Natural killer cell treated with Interleukin-12 subunit alpha and Interleukin-12 subunit beta and Interleukin-15 and Interleukin-18, amount 100 ng/mL, for 72 hours (primary cell): ENCODE data around the gene ICA1. TPM values are rescaled to one million over a fixed set of nuclear protein-coding genes. Genes with fewer than 3 reads are reported as not detected.

Experiments
- ATAC-seq, 2 donors: fragments of 150-1000 bp; cut with Tn5 transposase in 1 of 2; sonication (Bioruptor Pico), chemical (Tn5 transposase) in 1 of 2; 2 replicates each; pipeline ENCODE4 v1.10.0; 2021
- DNase-seq: peaks from one replicate; pipeline ENCODE4 v3.0.0; 2022; ENCODE audit warnings: low spot score
- H3K27ac Mint-ChIP-seq, 2 donors: 1 replicate in 1 of 2; 2 replicates in 1 of 2; pipeline ENCODE4 v1.8.0; 2022; ENCODE audit warnings: mixed read lengths in 2 of 2, mild to moderate bottlenecking in 1 of 2, moderate library complexity in 1 of 2
- H3K27me3 Mint-ChIP-seq, 2 donors: 1 replicate in 1 of 2; 2 replicates in 1 of 2; pipeline ENCODE4 v1.8.0; 2022; ENCODE audit warnings: mixed read lengths in 2 of 2
- H3K36me3 Mint-ChIP-seq: one replicate; pipeline ENCODE4 v1.8.0; 2022; ENCODE audit warnings: mixed read lengths
- H3K4me1 Mint-ChIP-seq, 2 donors: 1 replicate in 1 of 2; 2 replicates in 1 of 2; pipeline ENCODE4 v1.8.0; 2022; ENCODE audit warnings: low read depth in 2 of 2, mixed read lengths in 2 of 2, mild to moderate bottlenecking in 1 of 2
- H3K4me3 Mint-ChIP-seq: one replicate; pipeline ENCODE4 v1.8.0; 2022; ENCODE audit warnings: mixed read lengths
- H3K9me3 Mint-ChIP-seq: 2 replicates; pipeline ENCODE4 v1.8.0; 2022; ENCODE audit warnings: mixed read lengths
- total RNA-seq, 2 donors: library from RNA; stranded (reverse); gene quantifications; one replicate each; pipeline ENCODE4 v1.2.3, GENCODE V29; 2022

Gene ICA1
- total RNA-seq, 2 donors from 2014 or later, result 0.31 to 0.45 TPM

GRCh38 chr7:8129318-8129659, 132.7 kb downstream of the ICA1 start:
- peak overlapping the region; percentile 76 for H3K4me3 Mint-ChIP-seq
- H3K27ac Mint-ChIP-seq, result peak overlapping the region; percentile 49 to 74
- H3K9me3 Mint-ChIP-seq, result no peaks in the 10 kb centered on the region
- ATAC-seq (no peak), DNase-seq (no peak)
- no peaks in the 10 kb centered on the region for H3K27me3 Mint-ChIP-seq
- H3K4me1 Mint-ChIP-seq, result peaks cover 81 to 84% of the 10 kb centered on the region in 2 donors
- H3K36me3 Mint-ChIP-seq, result peaks cover 4% of the 10 kb centered on the region

- peak overlapping the region; percentile 76 for H3K4me3 Mint-ChIP-seq
- H3K27ac Mint-ChIP-seq, result peak overlapping the region; percentile 49 to 74
These were observed 133.3 kb downstream of the ICA1 start for GRCh38 chr7:8128449-8129317.

GRCh38 chr7:8126601-8127167, 135.3 kb downstream of the ICA1 start:
- Mint-ChIP-seq H3K4me1 (peaks cover 67 to 68% of the 10 kb centered on the region in 2 donors), H3K27me3 (no peaks in the 10 kb centered on the region), H3K36me3 (peaks cover 4% of the 10 kb centered on the region), H3K4me3 (peak overlapping the region; percentile 87), H3K9me3 (no peaks in the 10 kb centered on the region), H3K27ac (peak overlapping the region; percentile 93 to 95)
- ATAC-seq (no peak), DNase-seq (no peak)

More at GRCh38 chr7:8128449-8129317, 133.3 kb downstream of the ICA1 start:
- Mint-ChIP-seq H3K27me3 (no peaks in the 10 kb centered on the region), H3K9me3 (no peaks in the 10 kb centered on the region), H3K36me3 (peaks cover 4% of the 10 kb centered on the region), H3K4me1 (peaks cover 78 to 80% of the 10 kb centered on the region in 2 donors)
- ATAC-seq (no peak), DNase-seq (no peak)

GRCh38 chr7:8125680-8126444, 136.1 kb downstream of the ICA1 start:
- peaks cover 65 to 68% of the 10 kb centered on the region in 2 donors for H3K4me1 Mint-ChIP-seq
- H3K9me3 Mint-ChIP-seq, result no peaks in the 10 kb centered on the region
- DNase-seq, result peak; percentile 89
- ATAC-seq, result peak; percentile 95 to 96
- peak overlapping the region; percentile 93 to 95 for H3K27ac Mint-ChIP-seq
- peak overlapping the region; percentile 87 for H3K4me3 Mint-ChIP-seq
- no peaks in the 10 kb centered on the region for H3K27me3 Mint-ChIP-seq
- H3K36me3 Mint-ChIP-seq, result peaks cover 4% of the 10 kb centered on the region

- DNase-seq (no peak), ATAC-seq (no peak)
- Mint-ChIP-seq H3K36me3 (peaks cover 10% of the 10 kb centered on the region), H3K4me1 (peaks cover 50 to 51% of the 10 kb centered on the region in 2 donors), H3K9me3 (no peaks in the 10 kb centered on the region), H3K27ac (peak overlapping the region in 1 of 2 donors; percentile 61), H3K27me3 (no peaks in the 10 kb centered on the region), H3K4me3 (no peak overlapping the region)
These were observed 140.7 kb downstream of the ICA1 start for GRCh38 chr7:8121243-8121642.

- DNase-seq, result no peak
- Mint-ChIP-seq H3K36me3 (peaks cover 13% of the 10 kb centered on the region), H3K4me3 (no peak overlapping the region), H3K4me1 (peaks cover 49 to 51% of the 10 kb centered on the region in 2 donors), H3K27me3 (no peaks in the 10 kb centered on the region), H3K27ac (peak overlapping the region in 1 of 2 donors; percentile 61), H3K9me3 (peaks cover 3% of the 10 kb centered on the region)
- peak in 1 of 2 donors; percentile 59 for ATAC-seq
These were observed 141.4 kb downstream of the ICA1 start for GRCh38 chr7:8120390-8121058.

GRCh38 chr7:8119262-8119661, 142.7 kb downstream of the ICA1 start:
- Mint-ChIP-seq H3K27ac (peak overlapping the region in 1 of 2 donors; percentile 59), H3K4me1 (peaks cover 55 to 57% of the 10 kb centered on the region in 2 donors), H3K4me3 (no peak overlapping the region), H3K9me3 (peaks cover 3% of the 10 kb centered on the region), H3K27me3 (no peaks in the 10 kb centered on the region), H3K36me3 (peaks cover 10% of the 10 kb centered on the region)
- DNase-seq (no peak), ATAC-seq (no peak)

- peak overlapping the region in 1 of 2 donors; percentile 25 for H3K27ac Mint-ChIP-seq
- peaks cover 56 to 61% of the 10 kb centered on the region in 2 donors for H3K4me1 Mint-ChIP-seq
- no peak for ATAC-seq
These were observed 144.8 kb downstream of the ICA1 start for GRCh38 chr7:8117195-8117594.

GRCh38 chr7:8115547-8116402, 146.2 kb downstream of the ICA1 start:
- peaks cover 3% of the 10 kb centered on the region for H3K9me3 Mint-ChIP-seq
- peak overlapping the region; percentile 7 for H3K4me3 Mint-ChIP-seq
- H3K4me1 Mint-ChIP-seq, result peaks cover 48 to 54% of the 10 kb centered on the region in 2 donors
- H3K27me3 Mint-ChIP-seq, result no peaks in the 10 kb centered on the region
- ATAC-seq, result no peak
- DNase-seq, result no peak
- peak overlapping the region in 1 of 2 donors; percentile 57 for H3K27ac Mint-ChIP-seq
- H3K36me3 Mint-ChIP-seq, result peaks cover 10% of the 10 kb centered on the region

More at GRCh38 chr7:8117195-8117594, 144.8 kb downstream of the ICA1 start:
- Mint-ChIP-seq H3K4me3 (no peak overlapping the region), H3K27me3 (no peaks in the 10 kb centered on the region), H3K9me3 (peaks cover 3% of the 10 kb centered on the region), H3K36me3 (peaks cover 10% of the 10 kb centered on the region)
- no peak for DNase-seq

- DNase-seq, result no peak
- peak; percentile 64 to 71 for ATAC-seq
These were observed 147.8 kb downstream of the ICA1 start for GRCh38 chr7:8114175-8114574.

GRCh38 chr7:8113184-8113583, 148.8 kb downstream of the ICA1 start:
- no peak for DNase-seq
- H3K9me3 Mint-ChIP-seq, result peaks cover 3% of the 10 kb centered on the region
- H3K36me3 Mint-ChIP-seq, result peaks cover 10% of the 10 kb centered on the region
- H3K27me3 Mint-ChIP-seq, result no peaks in the 10 kb centered on the region
- H3K4me1 Mint-ChIP-seq, result peaks cover 34 to 51% of the 10 kb centered on the region in 2 donors
- H3K4me3 Mint-ChIP-seq, result no peak overlapping the region
- H3K27ac Mint-ChIP-seq, result peak overlapping the region; percentile 62 to 82
- no peak for ATAC-seq

More at GRCh38 chr7:8114175-8114574, 147.8 kb downstream of the ICA1 start:
- Mint-ChIP-seq H3K9me3 (peaks cover 3% of the 10 kb centered on the region), H3K4me1 (peaks cover 38 to 56% of the 10 kb centered on the region in 2 donors), H3K4me3 (peak overlapping the region; percentile 62), H3K27ac (peak overlapping the region; percentile 62 to 82), H3K27me3 (no peaks in the 10 kb centered on the region), H3K36me3 (peaks cover 10% of the 10 kb centered on the region)

GRCh38 chr7:8112685-8113084, 149.3 kb downstream of the ICA1 start:
- H3K4me3 Mint-ChIP-seq, result no peak overlapping the region
- peaks cover 3% of the 10 kb centered on the region for H3K9me3 Mint-ChIP-seq
- H3K27me3 Mint-ChIP-seq, result no peaks in the 10 kb centered on the region
- DNase-seq, result no peak
- no peak for ATAC-seq
- H3K27ac Mint-ChIP-seq, result no peak overlapping the region
- H3K4me1 Mint-ChIP-seq, result peaks cover 34 to 46% of the 10 kb centered on the region in 2 donors
- peaks cover 10% of the 10 kb centered on the region for H3K36me3 Mint-ChIP-seq
